Measurements from ENCODE around the gene PRKCH.

GRCh38 chr14:61417141-61417540 is 95.8 kb downstream of the PRKCH start:
- TF ChIP-seq EZH2 (IDR thresholded peaks at IDR 0.05; ENCODE audit: insufficient read depth, poor library complexity, severe bottlenecking) = no peak
- TF ChIP-seq EZH2phosphoT487 (IDR thresholded peaks at IDR 0.05; ENCODE audit: insufficient read depth, low read depth) = no peak

Measured in GM23248 (cell line).